H7 (cell line): ENCODE measurements around the gene CCDC33. TPM values are rescaled to one million over a fixed set of nuclear protein-coding genes. Genes with fewer than 3 reads are reported as not detected.

Experiments used
- DNase-seq: peaks from one replicate; pipeline ENCODE4 v3.0.0; 2012
- H3K27me3 ChIP-seq: 2 replicates; pipeline ENCODE4 v1.6.0; 2011; ENCODE audit warnings: mild to moderate bottlenecking, low read length; ENCODE audit not compliant: control insufficient read depth, insufficient read depth
- H3K36me3 ChIP-seq: replicated peaks from 2 replicates; pipeline ENCODE4 v1.5.1; 2011; ENCODE audit warnings: low read length; ENCODE audit not compliant: control insufficient read depth, insufficient read depth
- H3K4me3 ChIP-seq: 2 replicates; pipeline ENCODE4 v1.5.1; 2011; ENCODE audit warnings: low read depth, mild to moderate bottlenecking, control low read depth, low read length, moderate library complexity; ENCODE audit not compliant: insufficient read depth
- total RNA-seq: library from RNA; depleted of rRNA; stranded (reverse); fragments of >200 nt; shearing (Covaris generic); gene quantifications from 2 replicates; pipeline ENCODE4 v1.2.3, GENCODE V29; 2014

Gene CCDC33
- total RNA-seq, 1 experiment from 2014 or later = 4.8 TPM

DNA sequence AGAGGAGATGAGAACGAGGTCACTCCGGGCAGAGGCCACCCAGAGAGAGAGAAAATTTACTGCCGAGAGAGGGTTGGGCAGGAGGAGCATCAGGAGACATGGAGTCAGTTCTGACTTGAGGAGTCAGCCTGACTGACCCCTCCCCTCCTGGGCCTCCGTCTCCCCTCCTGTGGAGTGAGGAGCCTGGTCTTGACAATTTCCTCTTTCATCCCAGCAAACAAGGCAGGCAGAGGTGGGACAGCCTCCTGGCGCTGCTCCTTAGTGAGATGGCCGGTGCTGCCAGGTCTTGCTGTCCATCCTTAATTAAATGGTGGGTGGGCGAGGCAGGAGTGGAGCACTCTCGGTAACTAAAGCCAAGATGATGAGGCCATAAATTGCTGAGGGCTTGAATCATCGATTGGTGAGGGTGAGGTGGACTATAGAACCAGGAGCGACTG lies 70.7 kb downstream of the CCDC33 start:
- Histone ChIP-seq H3K27me3 (peaks cover 7% of the 10 kb centered on the region; the same call in 1 of the 2 replicates), H3K4me3 (no peak overlapping the region), H3K36me3 (no peaks in the 10 kb centered on the region)
- DNase-seq = peak; percentile 76

DNA sequence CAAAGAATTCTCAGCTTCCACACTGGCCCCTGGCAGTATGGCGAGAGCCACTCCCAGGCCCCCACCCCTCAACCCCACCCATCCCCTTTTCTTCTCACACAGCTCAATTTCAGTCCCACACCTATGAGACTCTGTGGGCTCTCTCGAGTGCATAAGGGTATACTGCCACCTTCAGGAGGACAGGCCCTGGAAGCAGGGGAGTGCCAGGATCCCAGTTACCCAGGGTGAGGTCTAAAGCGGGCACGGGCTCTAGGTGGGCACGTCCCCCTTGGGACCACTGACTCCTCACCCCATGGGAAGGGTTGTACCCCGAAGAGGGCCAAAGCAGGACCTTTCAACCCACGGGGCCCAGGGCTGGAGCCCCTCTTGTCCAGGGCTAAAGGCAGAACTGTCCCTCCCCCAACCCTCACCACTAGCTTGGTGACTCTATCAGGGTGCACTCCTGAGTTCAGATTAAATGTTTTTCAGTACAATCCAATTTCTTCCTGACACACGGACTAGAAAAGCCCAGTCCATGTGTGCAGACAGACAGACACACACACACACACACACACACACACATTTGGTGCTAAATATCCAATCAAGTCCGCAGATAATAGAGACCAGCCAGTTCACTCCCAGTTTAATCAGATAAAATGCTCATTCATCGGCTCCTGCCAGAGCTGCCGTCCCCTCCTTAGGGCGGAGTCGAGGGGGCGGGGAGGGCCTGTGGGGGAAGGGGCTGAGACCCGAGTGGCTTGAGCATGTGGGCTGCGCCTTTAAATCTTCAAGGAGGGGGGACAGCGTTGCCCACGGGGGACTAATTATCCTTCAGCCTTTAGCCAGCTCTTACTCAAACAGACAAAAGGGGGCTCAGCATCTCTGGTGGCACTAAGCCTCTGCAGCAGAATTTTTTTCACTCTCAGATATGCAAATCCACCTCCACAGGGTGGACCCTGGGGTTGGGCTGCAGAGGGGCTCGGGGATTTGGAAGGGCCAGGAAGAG lies 72.0 kb downstream of the CCDC33 start:
- Histone ChIP-seq H3K4me3 (no peak overlapping the region), H3K27me3 (peaks cover 5% of the 10 kb centered on the region; the same call in 1 of the 2 replicates), H3K36me3 (no peaks in the 10 kb centered on the region)
- peak; percentile 92 for DNase-seq

DNA sequence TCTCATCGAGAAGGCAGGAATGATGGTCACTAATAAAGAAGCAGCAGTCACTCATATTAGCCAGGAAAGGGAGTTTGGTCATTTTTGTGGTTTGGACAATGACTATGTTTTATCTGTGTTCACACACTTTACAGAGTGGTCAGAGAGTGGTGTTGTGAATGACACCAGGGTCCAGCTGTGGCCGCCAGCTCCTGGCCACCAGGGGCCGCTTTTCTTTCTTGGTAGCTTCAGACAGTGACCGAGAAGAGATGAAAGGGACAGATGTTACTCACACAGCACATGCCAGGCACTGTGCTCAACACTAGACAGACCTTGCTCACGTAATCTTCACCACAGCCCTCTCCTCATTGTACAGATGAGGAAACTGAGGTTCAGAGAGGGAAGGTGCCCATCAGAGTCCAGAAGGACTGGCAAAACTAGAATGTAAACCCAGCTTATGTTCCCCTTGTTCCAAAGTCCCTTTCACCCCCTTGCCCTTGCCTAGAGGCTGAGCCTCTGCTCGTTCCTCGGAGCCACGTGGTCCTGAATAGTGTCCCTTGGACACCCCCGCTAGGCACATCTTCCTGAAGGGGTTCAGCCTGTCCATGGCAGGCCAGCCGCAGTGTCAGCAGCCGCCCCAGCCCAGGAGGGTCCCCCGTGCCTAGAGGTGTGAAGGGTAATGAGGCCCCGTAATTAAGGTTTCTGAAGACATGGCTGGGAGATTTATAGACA lies 75.8 kb downstream of the CCDC33 start:
- Histone ChIP-seq H3K4me3 (no peak overlapping the region), H3K27me3 (peaks cover 3% of the 10 kb centered on the region; the same call in 1 of the 2 replicates), H3K36me3 (no peaks in the 10 kb centered on the region)
- DNase-seq = peak; percentile 89

DNA sequence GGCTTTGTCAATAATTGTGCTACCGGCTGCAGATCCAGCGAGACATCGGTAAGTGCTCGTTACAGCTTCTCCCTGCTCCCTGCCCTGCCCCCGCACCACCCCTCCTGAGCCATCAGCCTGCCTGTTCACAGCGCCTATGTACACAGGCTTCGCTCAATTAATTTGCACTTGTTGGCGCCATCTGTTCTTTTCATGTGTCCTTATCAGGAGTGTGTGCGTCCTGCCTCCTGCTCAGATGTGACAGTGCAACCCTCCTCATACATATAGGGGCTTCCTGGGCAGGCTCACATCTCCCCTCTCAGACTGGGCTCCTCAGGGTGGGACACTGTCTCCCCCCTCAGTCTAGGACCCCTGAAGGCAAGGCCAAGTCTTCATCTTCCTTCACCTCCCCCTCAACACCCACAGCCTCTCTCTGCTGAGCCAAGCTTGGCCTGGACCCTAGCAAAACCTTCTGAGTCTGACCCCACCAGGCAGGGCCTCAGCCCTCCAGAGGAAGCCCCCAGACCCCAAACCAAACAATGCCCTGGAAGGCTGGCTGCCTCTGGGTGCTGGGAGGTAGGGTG lies 76.4 kb downstream of the CCDC33 start:
- DNase-seq = no peak
- Histone ChIP-seq H3K4me3 (no peak overlapping the region), H3K36me3 (no peaks in the 10 kb centered on the region), H3K27me3 (no peaks in the 10 kb centered on the region; the same call in 1 of the 2 replicates)

DNA sequence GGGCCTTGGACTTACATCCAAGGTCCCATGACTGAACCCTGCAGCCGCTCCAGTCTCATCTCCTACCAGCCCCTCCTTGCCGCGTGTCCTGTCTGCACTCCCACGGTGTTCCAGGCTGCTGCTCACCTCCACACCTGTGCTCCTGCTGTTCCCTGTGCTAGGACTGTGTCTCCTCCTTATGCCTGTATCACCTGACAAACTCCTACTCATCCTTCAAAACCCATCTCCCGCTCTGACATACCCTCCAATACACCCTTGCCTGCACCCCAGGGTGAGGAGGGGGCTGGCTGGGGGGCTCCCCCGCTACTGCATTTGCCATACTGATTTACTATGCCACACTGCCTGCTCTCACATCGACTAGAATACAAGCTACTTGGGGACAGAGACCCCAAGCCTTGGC lies 77.8 kb downstream of the CCDC33 start:
- H3K4me3 ChIP-seq = no peak overlapping the region
- no peaks in the 10 kb centered on the region; the same call in 1 of the 2 replicates for H3K27me3 ChIP-seq
- no peak for DNase-seq
- no peaks in the 10 kb centered on the region for H3K36me3 ChIP-seq

DNA sequence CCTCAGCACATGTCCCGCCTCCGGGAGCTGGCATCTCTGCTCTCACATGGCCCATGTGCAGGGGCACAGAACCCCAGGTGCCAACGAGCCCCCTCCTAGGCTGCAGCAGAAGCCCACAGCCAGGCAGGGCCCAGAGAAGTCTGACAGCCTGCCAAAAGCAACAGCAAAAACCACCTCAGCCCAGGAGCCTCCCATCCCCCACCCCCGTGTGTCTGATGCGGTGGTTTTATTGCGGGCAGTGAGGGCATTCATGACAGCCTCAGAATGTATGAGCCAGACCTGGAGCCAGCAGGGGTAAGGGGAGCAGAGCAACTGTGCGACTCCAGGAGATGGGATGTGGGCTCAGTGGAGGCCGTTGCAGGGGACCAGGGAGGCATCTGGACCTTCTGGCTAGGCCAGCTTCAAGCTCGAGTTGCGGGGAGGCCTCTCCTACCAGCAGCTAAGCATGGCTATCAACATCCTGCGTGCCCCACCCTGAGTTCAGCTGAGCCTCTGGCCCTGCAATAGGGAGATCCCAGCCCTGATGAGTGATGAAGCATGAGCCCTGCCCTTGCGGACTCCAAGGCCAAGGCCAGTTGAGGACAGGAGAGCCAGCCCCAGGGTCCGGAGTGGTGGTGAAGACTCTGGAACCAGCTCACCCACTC lies 78.8 kb downstream of the CCDC33 start:
- Histone ChIP-seq H3K4me3 (no peak overlapping the region), H3K36me3 (no peaks in the 10 kb centered on the region), H3K27me3 (no peaks in the 10 kb centered on the region; the same call in 1 of the 2 replicates)
- no peak for DNase-seq

DNA sequence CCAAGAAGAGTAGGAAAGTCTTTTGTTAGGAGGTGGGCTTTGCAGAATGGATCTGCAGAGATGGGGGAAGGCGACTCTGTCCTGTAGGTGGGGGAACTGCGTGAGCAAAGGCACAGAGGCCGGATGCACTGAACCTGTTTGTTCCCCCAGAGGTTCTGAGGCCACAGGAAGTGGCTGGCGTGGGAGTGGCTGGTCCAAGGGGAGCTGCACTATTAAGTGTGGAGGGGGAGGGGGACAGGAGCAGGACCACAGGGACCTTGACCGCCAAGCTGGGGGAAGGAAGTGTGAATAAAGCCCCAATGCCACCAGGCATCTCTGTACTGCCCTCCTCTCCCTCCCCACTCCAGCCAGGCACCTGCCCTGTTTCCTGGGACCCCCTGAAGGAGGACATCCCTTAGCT lies 79.5 kb downstream of the CCDC33 start:
- Histone ChIP-seq H3K36me3 (no peaks in the 10 kb centered on the region), H3K27me3 (no peaks in the 10 kb centered on the region; the same call in 1 of the 2 replicates), H3K4me3 (no peak overlapping the region)
- DNase-seq = no peak

DNA sequence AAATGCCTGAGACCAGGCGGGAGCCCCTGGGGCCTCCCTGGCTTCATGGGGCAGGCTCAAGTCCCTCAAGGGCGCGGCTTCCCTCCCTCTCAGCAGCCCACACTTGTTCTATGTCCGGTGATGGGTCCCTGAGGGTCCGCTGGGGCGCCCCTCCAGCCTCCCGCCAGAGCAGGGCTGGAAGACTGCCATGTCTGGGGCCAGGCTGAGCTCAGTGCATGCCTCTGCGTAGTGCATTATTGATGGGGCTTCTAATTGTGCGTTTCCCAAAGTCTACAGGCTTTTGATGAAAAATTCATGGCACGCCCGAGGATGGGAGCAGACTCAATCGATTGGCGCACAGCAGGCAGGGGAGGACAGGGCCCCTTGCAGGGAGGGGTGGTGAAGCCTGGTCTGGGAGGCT lies 80.0 kb downstream of the CCDC33 start:
- H3K27me3 ChIP-seq = no peaks in the 10 kb centered on the region; the same call in 1 of the 2 replicates
- no peak overlapping the region for H3K4me3 ChIP-seq
- no peaks in the 10 kb centered on the region for H3K36me3 ChIP-seq
- no peak for DNase-seq

DNA sequence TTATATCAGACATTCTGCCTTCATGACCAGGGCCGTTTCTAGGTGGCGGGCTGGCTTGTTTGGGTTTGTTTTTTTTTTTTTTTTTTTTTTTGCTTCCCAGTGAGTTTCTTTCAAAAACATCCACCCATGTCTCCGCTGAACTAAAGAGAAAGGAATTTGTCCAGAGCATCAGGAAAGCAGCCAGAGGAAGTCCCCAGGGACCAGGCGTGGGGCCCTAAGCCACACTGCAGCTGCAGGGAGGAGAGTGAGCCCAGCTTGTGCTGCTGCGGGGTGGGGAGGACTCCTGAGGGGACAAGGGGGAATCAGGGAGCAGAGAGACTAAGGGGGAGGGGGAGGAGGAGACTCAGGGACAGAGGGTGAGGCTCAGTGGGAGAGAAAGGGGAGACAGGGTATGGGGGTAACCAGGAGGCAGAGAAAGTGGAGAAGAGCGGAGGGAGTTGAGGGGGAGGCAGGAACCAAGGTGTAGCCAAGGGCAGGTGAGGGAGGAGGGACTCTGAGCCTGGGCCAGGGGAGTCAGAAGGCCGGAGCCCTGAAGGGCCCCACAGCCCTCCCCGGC lies 81.8 kb downstream of the CCDC33 start:
- H3K4me3 ChIP-seq = no peak overlapping the region
- no peaks in the 10 kb centered on the region for H3K36me3 ChIP-seq
- H3K27me3 ChIP-seq = no peaks in the 10 kb centered on the region; the same call in 1 of the 2 replicates
- peak; percentile 66 for DNase-seq

DNA sequence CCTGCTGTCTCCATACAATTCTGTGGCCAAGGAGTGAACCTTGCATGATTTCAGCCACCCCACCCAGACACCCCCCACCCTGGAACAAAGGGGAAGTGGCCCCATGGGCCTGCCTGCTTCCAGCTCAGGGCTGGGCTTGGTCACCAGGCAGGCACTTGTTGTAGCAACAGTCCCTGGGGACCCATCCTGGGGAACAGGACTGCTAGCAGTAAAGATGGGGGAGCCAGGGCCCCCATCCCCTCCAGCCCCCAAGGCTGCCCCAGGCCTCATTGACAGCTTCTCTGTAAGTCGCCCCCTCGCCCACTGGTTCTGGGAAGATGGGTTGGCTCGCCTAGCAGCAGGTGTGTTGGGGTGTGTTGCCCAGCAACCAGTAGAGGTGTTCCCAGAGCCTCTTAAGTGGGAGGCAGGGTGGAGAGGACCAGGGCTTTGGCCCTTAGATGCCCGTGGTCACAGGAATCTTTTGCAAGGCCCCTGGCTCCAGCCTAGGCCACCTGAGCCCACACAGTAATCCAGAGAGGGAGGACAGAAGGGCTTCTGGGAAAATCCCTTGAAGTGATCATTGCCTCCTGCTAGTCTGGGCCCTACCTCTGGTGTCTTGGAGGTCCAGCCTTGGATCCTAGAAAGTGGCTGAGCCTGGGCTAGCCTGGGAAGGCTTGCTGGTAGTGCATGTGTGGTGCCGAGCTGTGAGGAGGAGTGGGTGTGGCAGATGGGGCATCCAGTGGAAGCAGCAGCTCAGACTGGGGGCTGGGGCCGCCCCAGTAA lies 82.4 kb downstream of the CCDC33 start:
- DNase-seq = no peak

DNA sequence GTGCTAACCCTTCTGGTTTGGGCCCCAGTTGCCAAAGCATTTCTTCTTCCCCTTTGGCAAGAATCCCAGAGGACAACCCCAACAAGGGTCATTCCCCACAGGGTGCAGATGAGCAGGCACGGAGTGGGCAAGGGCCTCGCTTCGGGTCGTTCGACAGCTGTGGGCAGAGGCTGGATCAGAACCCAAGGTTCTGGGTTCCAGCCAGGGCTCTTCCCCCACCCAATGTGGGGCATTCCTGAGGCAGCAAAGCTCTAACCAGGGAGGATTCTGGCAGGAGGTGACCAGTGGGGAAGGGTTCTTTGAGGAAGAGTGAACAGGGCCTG lies 83.0 kb downstream of the CCDC33 start:
- DNase-seq = no peak
- Histone ChIP-seq H3K27me3 (no peaks in the 10 kb centered on the region; the same call in 1 of the 2 replicates), H3K4me3 (no peak overlapping the region), H3K36me3 (no peaks in the 10 kb centered on the region)

More for the DNA sequence above, 82.4 kb downstream of the CCDC33 start:
- Histone ChIP-seq H3K27me3 (no peaks in the 10 kb centered on the region; the same call in 1 of the 2 replicates), H3K36me3 (no peaks in the 10 kb centered on the region), H3K4me3 (no peak overlapping the region)

DNA sequence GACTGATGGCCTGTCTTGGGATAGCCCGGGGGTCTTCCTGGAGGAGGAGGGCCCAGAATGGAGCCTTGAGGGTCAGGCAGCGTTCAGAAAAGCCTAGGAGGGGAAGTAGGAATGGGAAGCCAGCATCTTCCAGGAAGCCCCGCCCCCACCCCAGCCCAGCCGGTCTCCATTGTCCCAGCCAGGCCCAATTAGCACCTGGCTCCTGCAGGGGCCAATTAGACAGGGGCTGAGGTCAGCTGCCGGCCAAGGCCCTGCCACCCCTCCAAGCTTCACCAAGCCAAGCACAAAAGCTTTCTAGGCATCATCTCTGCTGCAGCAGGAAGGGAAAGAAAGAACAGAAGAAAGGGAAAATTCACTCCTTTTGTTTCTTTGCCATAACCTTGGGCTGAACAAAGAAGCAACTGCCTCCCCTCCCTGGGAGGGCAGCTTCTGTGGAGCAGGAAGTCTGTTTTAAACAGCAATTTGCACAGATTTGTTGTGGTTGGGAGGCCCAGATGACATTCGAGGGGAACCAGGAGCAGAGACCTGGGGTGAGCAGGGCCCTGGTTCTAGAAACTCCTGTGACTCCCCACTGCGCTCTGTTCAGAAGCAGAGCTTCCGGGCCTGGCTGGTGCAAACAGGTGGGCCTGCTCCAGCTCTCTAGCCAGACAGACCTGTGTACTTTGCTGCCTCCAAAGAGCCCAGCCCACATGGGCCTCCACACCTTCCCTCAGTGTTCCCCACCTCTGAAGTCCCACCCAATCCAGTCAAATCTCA lies 83.6 kb downstream of the CCDC33 start:
- DNase-seq = peak; percentile 92
- H3K36me3 ChIP-seq = no peaks in the 10 kb centered on the region

More for the DNA sequence above, 83.6 kb downstream of the CCDC33 start:
- no peaks in the 10 kb centered on the region; the same call in 1 of the 2 replicates for H3K27me3 ChIP-seq
- no peak overlapping the region for H3K4me3 ChIP-seq
